ENCODE results near the gene GPRIN2. TPM values are rescaled to one million over a fixed set of nuclear protein-coding genes. Genes with fewer than 3 reads are reported as not detected.

Gene GPRIN2
- total and polyA plus RNA-seq, 2 of the 8 experiments (the other 6 are each of a cell fraction or from before 2014, with no cell fraction given) = 14.3 to 18.6 TPM

DNA sequence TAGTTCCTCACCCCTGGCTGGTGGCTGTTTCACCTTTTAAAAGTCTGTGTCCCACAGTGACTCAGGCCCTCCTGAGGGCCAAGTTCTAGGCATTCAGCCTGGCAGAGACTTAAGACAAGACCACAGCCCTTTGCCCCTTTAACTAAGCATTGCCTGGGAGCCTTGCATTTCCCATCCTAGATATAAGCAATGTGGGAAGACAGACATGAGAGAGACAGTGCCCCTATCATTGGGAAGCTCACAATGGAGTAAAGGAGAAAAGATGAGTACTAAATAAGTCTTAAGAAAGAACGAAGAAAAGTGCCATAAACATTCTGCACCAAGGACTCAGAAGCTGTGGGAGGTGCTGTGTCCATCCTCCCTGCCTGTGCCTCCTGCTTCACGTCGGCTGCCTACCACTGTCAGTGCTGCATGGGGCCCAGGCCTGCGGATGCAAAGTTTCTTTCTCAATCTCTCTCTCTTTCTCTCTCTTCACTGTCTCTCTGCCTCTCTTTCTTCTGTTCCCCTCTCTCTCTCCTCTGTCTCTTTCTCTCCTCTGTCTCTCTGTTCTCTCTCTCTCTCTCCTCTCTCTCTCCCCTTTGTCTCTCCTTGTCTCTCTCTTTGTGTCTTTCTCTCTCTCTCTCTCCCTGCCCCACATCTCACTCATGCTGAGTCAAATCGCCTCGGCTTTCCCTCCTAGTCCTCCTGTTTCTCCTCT is 21.5 kb downstream of the GPRIN2 start:
- peak overlapping the region; percentile 22 for H2AFZ ChIP-seq (ENCODE audit: low read length)

More for the DNA sequence above, 21.5 kb downstream of the GPRIN2 start:
- no peak overlapping the region for H4K5ac ChIP-seq (ENCODE audit: insufficient read length, low read depth, low read length)
- no peak overlapping the region for H2BK15ac ChIP-seq (ENCODE audit: low read length)
- H3K4me3 ChIP-seq (ENCODE audit: extremely low read depth in 1 of 4, insufficient read depth in 2 of 4, low read depth in 3 of 4, low read length in 4 of 4) = no peak overlapping the region
- H2BK20ac ChIP-seq (ENCODE audit: low read length) = 0 out of 2 replicates have a peak overlapping the region, but pooled peaks have one; percentile 6
- H3K79me1 ChIP-seq (ENCODE audit: low read depth, low read length) = no peaks in the 10 kb centered on the region
- 85% methylated on average over 6 of the region's 6 CpGs; no CpG with 5 or more reads in 1 of the 2 experiments for WGBS, 2 experiments (ENCODE audit: extremely low coverage in 1 of 2, insufficient coverage in 1 of 2, insufficient read length in 1 of 2, insufficient replicate concordance in 2 of 2, low coverage in 1 of 2, low lambda C conversion rate in 2 of 2, missing lambda C conversion rate in 1 of 2)
- H3K18ac ChIP-seq (ENCODE audit: extremely low read depth, low read length) = no peak overlapping the region
- no peak overlapping the region for H3K4me2 ChIP-seq (ENCODE audit: insufficient read depth in 1 of 2, low read depth in 2 of 2, low read length in 2 of 2)
- H3K56ac ChIP-seq (replicated peaks; ENCODE audit: insufficient read length, low read depth, low read length) = no peak overlapping the region
- no peak overlapping the region for H4K8ac ChIP-seq (ENCODE audit: extremely low read depth, insufficient read depth, low read length)
- no peak overlapping the region for H4K91ac ChIP-seq (replicated peaks; ENCODE audit: insufficient read length, low read length)
- H3K14ac ChIP-seq (ENCODE audit: insufficient read length) = no peak overlapping the region
- FAIRE-seq (no peak), DNase-seq (ENCODE audit: low read depth in 1 of 2, low spot score in 2 of 2) (no peak)
- peaks cover 0 to 2% of the 10 kb centered on the region in 2 experiments for H4K20me1 ChIP-seq (replicated peaks in 1 of 2; ENCODE audit: control insufficient read depth in 1 of 2, insufficient read depth in 2 of 2, low read length in 2 of 2)
- H2AK5ac ChIP-seq (ENCODE audit: low read depth, low read length) = no peak overlapping the region
- H3K36me3 ChIP-seq (ENCODE audit: control insufficient read depth in 2 of 4, insufficient read depth in 4 of 4, low read length in 3 of 4) = no peaks in the 10 kb centered on the region
- H2BK120ac ChIP-seq (replicated peaks; ENCODE audit: low read depth, low read length) = no peak overlapping the region
- no peak overlapping the region for H3K27ac ChIP-seq (ENCODE audit: low read depth, low read length)
- H2BK12ac ChIP-seq (ENCODE audit: low read depth, low read length) = no peak overlapping the region
- H3K23ac ChIP-seq (ENCODE audit: insufficient read length) = no peak overlapping the region
- ChIA-PET CTCF (ENCODE audit: partially characterized antibody) (interaction anchor here (2.8 kb wide), 1 partner anchor 10 kb away, joined by 23 read pairs; no protein-coding TSS in a partner anchor), POLR2A (ENCODE audit: partially characterized antibody) (no interaction called here)
- no peaks in the 10 kb centered on the region for H3K27me3 ChIP-seq (replicated peaks in 1 of 4; ENCODE audit: control insufficient read depth in 3 of 4, extremely low read depth in 1 of 4, insufficient read depth in 3 of 4, low read length in 3 of 4)
- H3K23me2 ChIP-seq (ENCODE audit: low read depth, low read length) = no peaks in the 10 kb centered on the region
- no peak overlapping the region for H3K9ac ChIP-seq (replicated peaks in 1 of 4; ENCODE audit: extremely low read depth in 1 of 4, low read depth in 3 of 4, low read length in 3 of 4)
- H3K4me1 ChIP-seq (replicated peaks in 1 of 4; ENCODE audit: control insufficient read depth in 3 of 4, insufficient read depth in 4 of 4, low read length in 3 of 4) = peaks cover 4 to 10% (median 5%) of the 10 kb centered on the region in 4 experiments; a peak in 6 of 7 replicates
- no peak overlapping the region for H2BK5ac ChIP-seq (ENCODE audit: low read depth, low read length)
- no peaks in the 10 kb centered on the region for H3K79me2 ChIP-seq (ENCODE audit: control insufficient read depth in 1 of 2, insufficient read depth in 2 of 2, low read length in 2 of 2)
- TF ChIP-seq SIRT6 (IDR thresholded peaks at IDR 0.05; ENCODE audit: low read length) = peak; percentile 42
- peak; percentile 6 for TF ChIP-seq RNF2 (IDR thresholded peaks at IDR 0.05; ENCODE audit: borderline replicate concordance, low read depth, low read length, missing control alignments, poor library complexity, severe bottlenecking)
- no peak for TF ChIP-seq RFX5 (IDR thresholded peaks at IDR 0.05; ENCODE audit: borderline replicate concordance, low read depth, low read length)
- H3K9me3 ChIP-seq (ENCODE audit: insufficient read depth in 2 of 2, low read depth in 1 of 2, low read length in 1 of 2) = no peaks in the 10 kb centered on the region
- no peak overlapping the region for H3K4ac ChIP-seq (replicated peaks; ENCODE audit: insufficient read length, low read depth, low read length)
